SK-N-MC (cell line): ENCODE results near the gene KIAA0825.

ENCODE experiments used
- EZH2 ChIP-seq: fragments of 200-600 bp; sonication (generic); IDR thresholded peaks from one replicate; pipeline ENCODE4 v1.6.1; 2017; ENCODE audit warnings: antibody characterized with exemption
- POLR2AphosphoS5 ChIP-seq: IDR thresholded peaks from 2 replicates; pipeline ENCODE4 v1.6.1; 2012; ENCODE audit warnings: mild to moderate bottlenecking, low read depth, low read length, borderline replicate concordance

- TF ChIP-seq EZH2 (no peak), POLR2AphosphoS5 (no peak)
Observed at GRCh38 chr5:94485067-94485466, 133.3 kb downstream of the KIAA0825 start.
